ENCODE results near the gene RCC1.
"Not testable (repeated sequence)": the region's sequence is repeated elsewhere in the genome, so short reads cannot be mapped to it uniquely, and the experiment has no call there.

RCC1 gene

DNA sequence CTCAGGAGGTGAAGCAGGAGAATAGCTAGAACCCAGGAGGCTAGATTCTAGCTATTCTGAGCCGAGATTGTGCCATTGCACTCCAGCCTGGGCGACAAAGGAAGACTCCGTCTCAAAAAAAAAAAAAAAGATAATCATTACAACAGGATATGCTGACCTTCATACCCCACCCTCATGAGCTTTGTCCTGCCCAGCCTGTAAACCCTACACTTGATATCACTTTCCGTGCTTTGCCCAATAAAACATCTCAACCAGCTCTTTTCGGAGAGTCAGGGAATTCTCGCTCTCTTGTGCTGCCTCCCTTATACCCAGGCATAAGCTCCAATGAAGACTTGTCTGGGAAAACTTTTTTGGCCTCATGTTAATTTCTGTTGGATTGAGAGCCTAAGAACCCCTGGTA, 45.5 kb downstream of the RCC1 start:
- no peak for DNase-seq

DNA sequence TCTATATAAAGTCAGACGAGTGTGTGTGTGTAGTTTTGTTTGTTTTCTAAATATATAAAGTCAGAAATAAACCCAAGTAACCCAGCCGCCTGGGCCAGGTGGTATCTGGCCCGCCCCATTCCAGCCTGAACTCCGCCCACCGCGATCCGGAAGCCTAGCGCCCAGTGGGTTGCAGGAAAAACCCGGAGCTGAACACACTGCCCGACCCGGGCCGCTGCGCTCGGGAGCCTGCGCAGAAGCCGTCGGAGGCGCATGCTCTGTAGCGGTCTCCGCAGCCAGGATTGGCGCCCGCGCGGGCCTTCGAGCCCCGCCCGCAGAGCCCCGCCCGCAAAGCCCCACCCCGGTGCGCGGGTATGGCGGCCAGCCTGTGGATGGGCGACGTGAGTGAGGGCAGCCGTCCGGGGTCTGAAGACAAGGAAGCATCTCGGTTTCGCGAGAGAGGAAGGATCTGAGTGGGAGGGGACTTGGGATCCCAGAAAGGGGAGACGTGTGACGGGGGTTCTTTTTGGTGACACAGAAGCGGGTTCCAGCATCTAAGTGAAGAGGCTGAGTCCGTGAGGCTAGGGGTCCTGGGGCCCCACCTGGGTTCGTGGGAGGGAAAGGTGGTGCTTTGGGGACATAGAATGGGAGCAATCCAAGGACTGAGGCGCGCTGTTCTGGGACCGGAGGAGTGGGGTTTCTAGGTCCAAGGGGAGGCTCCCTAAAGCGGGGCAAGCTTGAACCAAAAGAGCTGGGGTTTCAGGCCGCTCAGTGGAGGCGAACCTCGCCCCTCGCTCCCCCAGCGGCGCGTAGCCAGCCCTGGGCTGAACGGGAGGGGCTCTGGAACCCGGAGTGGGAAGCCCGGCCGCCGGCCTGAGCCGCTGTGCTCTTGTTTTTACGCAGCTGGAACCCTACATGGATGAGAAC, 47.2 kb downstream of the RCC1 start, which contains the start of gene TRNAU1AP:
TSS of gene TRNAU1AP (plus strand) at position 328 of the 906 bp plus-strand sequence. CDS start at position 354, 26 bp downstream.
- DNase-seq: peak; percentile 98

DNA sequence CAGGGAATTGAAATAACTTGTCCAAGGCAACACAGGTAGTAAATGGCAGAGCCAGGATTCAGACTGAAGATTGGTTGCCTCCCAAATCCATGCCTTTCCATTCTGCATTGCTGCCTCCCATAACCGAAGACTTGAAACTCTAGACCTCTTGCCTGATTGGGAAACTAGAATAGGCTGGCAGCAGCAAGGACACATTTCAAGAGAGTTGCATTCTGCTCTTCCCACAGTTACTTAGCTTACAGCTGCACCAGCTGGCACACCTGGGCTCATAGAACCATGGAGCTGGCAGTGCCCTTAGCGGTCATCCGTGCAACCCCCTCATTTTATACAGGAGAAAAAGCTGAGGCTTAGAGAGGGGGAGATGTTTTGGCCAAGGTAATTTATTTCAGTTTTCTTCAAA, 55.0 kb downstream of the RCC1 start:
- no peak for DNase-seq

DNA sequence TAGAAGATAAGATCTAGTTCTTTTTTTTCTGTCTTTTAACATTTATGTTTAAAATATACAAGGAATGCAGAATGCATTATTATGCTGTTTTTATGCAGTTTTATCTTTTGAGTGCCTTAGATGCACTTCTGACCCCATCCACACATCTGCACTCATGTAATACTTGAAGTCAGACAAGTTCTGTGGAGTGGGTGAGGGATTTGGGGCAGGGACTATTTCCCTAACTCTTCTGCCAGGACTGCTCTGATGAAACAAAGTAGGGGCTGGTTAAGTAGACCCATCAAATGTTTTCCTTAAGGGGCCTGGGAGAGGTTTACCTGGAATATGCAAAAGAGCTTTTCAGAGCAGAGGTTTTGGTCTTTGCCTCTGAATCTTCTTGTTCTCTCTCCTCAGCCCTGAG, 58.5 kb downstream of the RCC1 start:
- no peak for DNase-seq

DNA sequence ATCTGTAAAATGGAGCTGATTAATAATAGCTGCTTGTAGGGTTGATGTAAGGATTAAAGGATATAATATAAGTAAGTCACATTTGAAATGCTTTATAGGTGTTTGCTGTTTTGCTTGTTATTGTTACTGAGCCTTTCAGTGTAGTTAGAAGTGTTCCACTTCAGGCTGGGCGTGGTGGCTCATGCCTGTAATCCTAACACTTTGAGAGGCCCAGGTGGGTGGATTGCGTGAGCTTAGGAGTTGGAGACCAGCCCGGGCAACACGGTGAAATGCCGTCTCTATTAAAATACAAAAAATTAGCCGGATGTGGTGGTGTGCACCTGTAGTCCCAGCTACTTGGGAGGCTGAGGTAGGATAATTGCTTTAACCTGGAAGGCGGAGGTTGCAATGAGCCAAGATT, 59.2 kb downstream of the RCC1 start:
- no peak for DNase-seq

DNA sequence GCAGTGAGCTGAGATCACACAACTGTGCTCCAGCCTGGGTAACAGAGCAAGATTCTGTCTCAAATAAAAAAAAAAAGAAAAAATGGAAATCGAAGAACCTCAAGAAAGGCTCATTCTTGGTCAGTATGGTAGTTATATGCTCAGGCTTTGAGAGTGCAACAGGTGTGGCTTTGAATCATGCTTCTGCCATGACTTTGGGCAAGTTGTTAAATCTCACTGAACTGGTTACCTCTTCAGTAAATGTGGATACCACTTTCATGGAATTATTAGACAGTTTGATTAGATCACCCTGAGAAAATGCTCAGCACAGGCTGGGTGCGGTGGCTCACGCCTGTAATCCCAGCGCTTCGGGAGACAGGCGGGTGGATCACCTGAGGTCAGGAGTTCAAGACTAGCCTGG, 59.9 kb downstream of the RCC1 start:
- no peak for DNase-seq

DNA sequence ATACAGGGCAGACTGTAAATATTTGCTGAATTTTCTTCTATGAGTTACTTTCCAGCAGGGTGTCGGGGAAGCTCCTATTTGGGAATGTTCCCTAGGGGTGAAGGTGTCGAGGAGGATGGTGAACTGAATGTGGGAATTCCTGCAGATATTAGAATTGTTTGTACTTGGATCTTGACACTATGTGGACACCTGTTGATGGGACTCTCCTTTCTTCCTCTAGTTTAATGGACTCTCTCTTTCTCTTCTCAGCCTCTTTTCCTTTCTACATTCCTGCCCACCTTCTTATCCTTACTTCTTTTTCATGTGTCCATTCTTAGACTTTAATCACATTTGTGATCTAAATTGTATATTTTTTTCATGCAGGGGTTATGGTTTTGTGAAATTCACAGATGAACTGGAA, 61.1 kb downstream of the RCC1 start:
- DNase-seq: no peak

DNA sequence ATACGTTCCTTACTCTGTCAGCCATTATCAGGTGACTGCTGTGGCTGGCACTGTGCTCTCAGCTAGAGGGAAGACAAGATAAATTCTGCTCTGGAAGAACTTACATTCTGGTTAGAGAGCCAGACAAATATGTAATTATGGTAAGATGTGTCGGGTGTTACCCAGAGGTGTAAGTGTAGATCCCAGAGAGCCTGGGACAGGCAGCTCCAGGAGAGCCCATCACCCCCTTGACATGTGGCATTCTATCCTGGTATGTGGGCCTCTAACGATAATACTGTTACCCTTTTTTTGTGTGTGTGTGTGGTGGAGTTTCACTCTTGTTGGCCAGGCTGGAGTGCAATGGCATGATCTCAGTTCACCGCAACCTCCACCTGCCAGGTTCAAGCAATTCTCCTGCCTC, 66.1 kb downstream of the RCC1 start:
- DNase-seq: no peak

DNA sequence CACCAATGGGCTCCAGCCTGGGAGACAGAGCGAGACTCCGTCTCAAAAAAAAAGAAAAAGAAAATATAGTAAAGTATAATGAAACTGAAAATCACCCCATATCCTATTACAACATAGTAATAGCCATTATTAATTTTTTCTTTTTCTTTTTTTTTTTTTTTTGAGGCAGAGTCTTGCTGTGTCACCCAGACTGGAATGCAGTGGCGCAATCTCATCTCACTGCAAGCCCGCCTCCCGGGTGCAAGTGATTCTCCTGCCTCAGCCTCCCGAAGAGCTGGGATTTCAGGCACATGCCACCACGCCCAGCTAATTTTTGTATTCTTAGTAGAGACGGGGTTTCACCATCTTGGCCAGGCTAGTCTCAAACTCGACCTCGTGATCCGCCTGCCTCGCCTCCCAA, 67.0 kb downstream of the RCC1 start:
- DNase-seq: not testable (repeated sequence)

DNA sequence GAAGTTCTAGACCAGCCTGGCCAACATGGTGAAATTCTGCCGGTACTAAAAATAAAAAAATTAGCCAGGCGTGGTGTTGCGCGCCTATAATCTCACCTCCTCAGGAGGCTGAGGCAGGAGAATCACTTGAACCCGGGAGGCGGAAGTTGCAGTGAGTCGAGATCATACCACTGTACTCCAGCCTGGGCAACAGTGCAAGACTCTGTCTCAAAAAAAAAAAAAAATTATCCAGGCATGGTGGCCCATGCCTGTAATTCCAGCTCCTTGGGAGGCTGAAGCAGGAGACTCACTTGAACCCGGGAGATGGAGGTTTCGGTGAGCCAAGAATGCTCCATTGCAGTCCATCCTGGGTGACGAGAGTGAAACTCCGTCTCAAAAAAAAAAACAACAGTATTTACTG, 67.7 kb downstream of the RCC1 start:
- DNase-seq: no peak

DNA sequence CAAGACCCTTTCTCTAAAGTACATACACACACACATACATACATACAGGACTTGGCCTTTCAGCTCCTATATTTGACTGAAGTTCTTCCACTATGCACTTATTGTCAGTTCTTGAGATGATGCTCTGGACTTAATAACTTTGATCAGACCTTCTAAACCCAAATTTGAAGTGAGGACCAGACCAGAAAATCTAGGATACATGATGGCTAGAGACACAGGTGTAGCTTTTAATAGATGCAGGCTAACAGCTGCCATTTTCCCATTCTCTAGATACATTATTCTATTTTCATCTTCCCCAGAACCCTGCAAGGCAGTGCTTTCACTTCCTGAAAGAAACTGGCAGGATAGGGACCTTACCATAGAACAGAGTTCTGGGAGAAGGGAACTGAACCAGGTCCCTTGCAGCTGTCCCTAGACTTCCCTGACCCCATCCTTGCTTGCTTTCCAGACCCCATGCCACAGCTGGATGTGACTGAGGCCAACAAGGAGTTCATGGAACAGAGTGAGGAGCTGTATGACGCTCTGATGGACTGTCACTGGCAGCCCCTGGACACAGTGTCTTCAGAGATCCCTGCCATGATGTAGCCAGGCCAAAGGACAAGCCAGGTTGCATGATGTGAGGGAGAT, 71.3 kb downstream of the RCC1 start:
- DNase-seq: peak; percentile 37 to 46

DNA sequence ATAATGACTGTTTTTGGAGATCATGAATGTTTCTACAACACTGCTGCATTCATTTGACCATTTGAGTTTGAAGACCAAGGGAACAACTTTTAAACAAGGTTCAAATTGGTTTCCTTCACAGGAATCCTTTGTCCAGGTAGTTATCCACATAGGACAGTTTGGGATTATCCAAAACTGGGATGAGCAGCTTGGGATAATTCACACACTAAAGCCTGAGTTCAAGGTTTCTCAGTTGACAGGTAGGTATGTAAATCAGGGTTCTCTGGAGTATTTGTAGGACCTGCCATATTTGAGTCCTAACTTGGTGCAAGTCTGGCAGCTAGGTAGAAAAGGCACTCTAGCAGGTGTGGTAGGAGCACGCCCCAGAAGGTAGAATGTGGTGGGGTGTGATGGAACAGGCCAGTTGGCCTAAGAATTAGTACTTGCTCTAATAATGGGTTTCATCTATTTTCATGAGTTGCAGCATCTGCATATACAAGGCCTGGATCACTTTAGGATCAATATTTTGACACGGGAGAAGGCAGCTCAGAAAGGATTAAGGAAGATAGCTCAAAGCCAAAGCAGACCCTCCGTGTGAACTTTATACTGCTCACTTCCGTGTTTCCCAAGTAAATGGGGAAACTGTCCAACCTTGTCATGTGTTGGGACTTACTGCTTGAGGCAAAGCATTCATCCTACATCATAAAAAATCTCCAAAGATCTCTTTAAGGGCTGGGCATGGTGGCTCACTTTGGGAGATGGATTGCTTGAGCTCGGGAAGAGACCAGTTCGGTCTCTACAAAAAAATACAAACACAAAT, 72.1 kb downstream of the RCC1 start:
- peak in 1 of 2 donors; percentile 20 for DNase-seq

DNA sequence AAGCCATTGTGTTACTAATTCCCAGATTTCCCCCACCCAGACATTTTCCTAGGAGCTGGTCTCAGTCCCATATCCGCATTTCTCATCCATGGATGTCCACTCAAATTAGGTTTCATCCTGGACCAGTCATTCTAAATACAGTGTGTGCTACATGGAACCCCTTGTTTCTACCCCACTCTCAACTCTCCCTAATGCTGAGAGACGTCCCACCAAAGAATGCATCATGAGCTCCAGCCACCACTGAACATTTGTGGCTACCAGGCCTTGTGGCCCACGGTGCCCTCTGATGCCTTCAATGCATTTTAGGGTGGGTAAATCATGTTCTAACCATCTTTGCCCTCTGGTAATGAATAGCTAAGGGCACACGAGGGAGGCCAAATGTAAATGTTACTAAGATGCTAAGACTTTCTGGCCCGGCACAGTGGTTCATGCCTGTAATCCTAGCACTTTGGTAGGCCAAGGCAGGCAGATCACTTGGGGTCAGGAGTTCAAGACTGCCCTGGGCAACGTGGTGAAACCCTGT, 72.9 kb downstream of the RCC1 start:
- no peak for DNase-seq

DNA sequence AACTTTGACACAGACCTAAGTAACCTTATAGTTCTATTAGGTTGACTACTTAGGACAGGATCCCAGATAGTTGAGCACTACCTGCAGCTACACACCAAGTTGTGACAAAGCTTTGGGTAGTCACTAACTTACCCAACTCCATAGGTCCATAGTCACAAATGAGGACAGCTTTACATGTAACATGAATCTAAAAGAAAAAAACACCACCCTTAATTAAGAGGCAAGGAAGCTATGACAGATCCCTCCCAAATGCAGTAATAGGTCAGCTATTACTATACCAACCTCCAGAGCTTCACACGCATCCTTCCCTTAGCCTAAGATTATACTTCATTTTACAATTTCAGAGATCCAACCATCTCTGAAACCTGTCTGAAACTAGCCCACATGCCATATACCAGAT, 73.6 kb downstream of the RCC1 start:
- no peak for DNase-seq

DNA sequence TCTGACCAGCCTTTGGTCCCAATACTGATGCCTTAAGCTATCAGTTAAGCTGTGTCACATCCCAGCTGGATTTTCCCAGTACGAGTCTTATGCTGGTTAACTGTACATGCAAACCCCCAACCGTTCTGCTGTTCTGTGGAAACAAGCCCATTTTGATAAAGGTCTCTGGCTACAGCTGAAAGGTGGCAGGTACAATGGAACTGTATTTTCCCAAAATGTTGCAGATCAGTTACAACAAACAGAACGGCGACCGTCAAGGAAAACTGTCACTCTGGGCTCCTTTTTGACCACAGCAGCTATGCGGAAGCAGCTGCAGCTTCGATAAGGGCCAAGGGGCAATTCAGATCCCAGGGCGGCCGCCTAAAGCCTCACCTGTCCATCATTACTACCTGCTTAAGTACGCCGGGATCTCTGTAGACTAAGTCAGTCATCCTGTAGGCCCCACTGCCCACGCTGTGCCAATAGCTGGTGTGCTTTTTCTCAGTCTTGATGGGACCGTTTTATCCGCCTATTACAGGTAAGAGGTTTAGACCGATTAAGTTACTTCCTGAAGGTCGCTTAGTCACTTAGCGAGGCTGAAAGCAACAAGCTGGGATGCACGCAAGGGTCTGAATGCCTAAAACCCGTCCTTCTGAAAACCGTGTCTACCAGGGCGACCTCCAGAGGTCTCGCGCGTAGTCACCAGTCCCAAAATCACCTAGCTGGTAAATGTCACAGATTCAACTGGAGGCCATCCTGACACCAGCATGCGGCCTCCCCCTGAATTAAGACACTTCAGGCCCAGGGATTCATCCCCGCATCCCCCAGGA, 75.1 kb downstream of the RCC1 start:
- DNase-seq: peak in 1 of 2 donors; percentile 24

DNA sequence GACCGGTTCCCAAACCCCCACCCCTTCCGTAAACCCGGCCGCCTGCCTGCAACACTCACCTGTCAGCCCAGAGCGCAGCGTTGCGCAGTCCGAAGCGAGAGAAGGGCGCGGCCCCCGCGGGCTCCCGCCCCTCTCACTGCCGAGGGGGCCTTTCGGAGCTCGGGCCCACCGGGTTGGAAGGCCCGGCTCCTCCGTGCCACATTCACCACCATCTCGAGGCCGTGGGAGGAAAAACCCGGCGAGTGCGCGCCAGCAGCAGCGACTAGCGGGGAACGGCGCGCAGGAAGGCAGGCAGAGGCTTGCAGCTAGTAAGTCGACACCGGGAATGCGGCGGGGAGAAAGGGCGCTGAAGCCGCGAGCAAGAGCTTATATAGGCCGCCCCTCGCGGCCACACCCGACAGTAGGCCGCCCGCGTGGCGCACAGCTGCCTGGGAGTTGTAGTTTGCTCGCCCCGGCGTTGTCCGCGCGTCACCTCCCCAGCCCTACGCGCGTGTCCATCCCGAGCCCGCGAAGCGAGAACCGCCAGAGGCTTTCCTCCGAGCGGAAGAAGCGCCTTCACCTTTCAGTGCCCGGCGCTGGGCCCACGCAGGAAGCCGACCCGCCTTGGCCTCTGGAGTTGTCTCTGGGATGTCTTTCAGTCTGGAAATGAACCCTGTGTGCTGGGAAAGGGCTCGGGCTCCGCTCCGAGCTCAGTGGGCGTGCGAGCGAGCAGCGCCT, 75.8 kb downstream of the RCC1 start:
- peak; percentile 98 to 99 for DNase-seq

DNA sequence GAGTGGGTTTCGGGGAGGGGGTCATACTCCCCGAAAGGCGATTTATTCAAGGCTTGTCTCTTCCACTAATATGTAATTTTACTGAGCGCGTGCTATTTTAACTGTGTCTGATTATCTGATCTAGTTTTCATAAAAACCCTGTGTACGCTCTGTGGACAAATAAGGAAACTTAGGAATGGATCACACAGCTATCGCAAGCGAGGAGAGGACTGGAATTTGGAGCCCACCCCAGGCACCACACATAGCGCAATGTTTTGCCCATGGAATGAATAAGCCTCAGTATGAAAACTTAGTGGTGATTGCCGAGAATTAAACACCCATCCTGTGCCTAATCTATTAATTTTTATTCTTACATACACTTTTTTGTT, 76.4 kb downstream of the RCC1 start:
- no peak for DNase-seq

DNA sequence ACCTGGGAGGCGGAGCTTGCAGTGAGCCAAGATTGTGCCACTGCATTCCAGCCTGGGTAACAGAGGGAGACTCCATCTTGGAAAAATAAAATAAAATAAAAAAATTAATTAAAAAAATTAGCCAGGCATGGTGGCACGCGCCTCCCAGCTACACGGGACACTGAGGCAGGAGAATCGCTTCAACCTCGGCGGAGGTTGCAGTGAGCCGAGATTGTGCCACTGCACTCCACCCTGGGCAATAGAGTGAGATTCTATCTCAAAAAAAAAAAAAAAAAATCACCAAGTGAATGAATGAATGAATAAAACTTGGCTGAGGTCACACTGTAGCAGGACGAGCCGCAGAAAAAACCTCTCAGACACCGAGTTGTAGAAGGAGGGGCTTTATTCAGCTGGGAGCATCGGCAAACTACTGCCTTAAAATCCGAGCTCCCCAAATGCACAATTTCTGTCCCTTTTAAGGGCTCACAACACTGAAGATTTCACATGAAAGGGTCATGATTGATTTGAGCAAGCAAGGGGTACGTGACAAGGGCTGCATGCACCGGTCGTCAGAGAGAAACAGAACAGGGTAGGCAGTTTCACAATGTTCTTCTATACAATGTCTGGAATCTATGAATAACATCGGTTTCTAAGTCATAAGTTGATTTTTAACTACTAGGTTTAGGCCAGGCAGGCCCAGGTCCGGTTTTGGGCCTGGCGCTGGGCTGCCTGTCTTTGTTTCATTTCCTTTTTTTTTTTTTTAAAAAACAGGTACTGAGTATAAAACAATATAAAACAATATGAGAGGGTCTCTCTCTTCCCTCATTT, 80.9 kb downstream of the RCC1 start:
- DNase-seq: not testable (repeated sequence)

Data from inflammatory macrophage (primary cell).